Fibroblast of skin of back (primary cell): ENCODE data around the gene ASF1B.

Experiments used
- DNase-seq: peaks from one replicate; pipeline ENCODE4 v3.0.0-alpha.2; 2013

Gene ASF1B

DNA sequence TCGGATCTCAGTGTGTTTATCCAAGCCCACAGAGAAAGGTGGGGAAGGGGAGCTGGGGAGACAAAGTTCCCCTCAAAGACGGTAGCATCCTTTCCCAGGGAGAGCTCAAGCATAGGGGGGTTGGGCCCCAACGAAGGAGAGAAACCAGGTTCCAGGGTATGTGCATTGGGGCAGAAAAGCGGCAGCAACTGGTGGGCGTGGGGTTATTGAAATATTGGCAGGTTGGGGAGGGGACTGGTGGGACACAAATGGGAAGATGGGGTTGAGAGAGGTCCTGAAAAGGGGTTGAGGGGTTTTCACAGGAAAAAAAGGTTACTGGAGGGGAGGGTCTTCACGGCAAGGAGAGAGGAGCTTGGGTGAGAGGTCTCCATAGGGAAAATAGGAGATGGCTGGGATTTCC, 1.0 kb downstream of the ASF1B start:
- no peak for DNase-seq

DNA sequence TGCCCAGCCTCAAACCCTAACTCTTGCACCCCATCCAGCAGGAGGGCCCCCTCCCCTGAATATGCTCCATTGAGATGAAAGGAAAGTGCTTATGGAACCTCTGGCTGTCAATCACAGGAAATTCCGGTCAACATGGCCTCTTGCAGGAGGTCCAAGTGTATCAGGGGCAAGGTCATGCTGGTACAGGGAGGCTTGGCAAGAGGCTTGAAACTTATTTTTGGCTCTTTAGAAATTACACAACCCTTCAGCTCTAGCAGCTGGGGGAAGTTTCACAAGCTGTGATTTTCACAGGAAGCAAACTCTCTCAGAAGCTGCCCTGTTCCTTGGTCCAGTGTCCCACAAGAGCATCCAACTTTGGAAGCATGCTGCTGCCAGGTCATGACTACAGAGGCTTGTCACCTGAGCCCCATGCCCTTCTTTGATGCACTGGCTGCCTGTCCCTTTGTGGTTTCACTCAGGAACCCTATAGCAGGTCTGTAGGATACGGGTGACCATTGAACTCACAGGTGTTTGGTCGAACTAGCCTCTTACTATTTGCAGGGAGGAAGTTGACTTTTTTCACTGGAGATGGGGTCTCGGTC, 8.4 kb downstream of the ASF1B start:
- DNase-seq: no peak

DNA sequence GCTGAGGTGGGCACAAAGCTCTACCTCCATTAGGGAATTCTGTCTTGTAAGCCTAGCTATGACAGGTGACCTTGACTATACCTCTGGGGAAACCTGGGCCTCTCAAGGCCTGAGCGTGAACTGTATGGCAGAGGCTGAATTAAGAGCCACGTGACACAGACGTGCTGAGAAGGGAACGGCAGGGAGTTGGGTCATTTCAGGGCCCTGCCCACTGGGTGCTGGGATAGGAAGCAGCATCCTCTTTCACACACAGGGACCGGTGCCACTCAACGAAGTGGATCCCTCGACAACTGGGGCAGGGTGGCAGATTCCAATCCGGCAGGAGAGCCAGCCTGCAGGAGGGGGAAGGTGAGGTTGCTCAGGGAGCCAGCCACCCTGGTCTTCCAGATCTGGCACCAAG, 9.2 kb downstream of the ASF1B start:
- no peak for DNase-seq

DNA sequence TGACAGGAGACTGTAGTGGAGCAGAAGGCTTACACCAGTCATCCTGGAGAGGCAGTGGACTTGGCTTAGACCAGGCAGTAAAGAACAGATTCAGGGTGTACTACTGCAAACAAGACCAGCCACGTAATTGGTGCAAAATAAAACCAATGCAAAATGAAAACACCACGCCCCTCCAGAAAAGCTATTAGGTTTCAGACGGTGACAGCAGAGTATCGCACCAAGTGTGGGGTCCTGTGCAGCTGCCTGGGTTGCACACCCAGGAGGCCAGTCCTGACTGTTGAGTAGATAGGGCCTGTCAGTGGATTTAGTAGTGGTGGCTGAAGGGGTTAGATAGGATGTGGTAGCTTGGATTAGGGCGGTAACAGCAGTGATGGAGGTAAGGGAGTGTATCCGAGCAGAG, 13.5 kb downstream of the ASF1B start:
- no peak for DNase-seq

DNA sequence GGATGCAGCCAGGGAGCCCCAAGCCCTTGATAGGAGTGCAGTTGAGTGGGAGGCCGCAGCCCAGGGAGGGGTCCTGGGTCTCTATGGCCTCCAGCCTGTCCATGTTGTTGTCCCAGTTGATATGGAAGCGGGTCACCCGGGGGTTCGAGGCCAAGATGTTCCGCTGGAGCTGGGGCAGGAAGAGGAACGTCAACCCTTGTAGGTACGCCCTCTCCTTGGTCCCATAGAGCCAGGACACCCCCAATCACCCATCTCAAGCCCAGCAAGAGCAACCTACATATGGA, 15.9 kb downstream of the ASF1B start:
- no peak for DNase-seq

DNA sequence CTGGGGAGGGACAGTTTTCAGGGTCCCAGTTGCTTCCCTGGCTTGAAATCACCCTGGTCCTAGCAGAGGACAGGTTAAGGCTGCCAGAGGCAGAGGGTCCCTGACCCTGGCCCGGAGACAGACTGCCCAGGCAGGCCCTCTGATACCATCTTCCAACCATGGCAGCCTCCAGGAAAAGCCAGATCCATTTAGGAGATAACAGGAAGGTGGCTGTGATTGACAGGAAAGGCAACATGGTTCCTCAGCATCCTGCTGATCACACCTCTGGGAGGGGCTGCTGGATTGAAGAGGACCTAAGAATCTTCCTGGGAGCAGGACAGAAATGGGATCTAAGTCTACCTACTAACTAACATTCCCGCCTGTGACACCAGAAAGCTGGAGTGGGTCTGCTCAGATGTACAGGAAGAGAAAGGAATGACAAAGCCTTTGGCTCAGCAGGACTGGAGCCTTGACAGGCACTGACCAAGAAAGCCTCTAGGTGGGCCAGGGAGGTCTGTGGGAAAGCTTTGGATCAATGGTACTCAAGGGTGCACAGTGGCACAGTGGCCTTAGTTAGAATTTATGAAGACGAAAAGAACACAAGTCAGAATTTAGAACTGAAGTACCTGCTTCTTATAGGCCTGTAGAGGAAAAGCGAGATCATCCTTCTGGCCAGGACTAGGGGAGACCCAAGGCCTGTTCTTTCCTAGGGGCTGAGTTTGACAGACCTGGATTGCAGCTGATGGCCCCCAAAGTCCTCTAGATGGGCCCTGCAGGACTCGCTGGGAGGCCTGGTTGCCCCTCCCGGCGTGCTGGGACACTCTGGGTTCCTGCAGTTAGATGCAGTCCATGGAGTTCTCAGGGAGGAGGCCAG, 16.5 kb downstream of the ASF1B start:
- no peak for DNase-seq

DNA sequence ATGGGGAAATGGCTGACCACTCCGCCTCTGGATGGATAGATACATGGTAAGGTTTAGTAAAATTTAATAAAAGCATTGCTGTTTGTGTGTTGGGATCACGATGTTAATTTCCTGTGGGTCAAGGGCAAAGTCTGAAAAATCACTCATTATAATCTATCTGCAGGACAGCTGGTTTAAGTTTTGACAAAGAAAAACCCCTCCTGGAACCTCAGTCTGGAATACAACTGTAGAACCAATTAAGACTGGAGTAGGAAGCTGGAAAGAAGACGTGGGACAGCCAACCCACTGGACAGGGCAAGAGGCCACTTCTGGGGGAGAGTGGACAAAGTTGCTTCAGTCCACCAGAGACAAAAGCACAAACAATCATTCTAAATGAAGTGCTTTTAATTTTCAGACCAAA, 17.2 kb downstream of the ASF1B start:
- no peak for DNase-seq

DNA sequence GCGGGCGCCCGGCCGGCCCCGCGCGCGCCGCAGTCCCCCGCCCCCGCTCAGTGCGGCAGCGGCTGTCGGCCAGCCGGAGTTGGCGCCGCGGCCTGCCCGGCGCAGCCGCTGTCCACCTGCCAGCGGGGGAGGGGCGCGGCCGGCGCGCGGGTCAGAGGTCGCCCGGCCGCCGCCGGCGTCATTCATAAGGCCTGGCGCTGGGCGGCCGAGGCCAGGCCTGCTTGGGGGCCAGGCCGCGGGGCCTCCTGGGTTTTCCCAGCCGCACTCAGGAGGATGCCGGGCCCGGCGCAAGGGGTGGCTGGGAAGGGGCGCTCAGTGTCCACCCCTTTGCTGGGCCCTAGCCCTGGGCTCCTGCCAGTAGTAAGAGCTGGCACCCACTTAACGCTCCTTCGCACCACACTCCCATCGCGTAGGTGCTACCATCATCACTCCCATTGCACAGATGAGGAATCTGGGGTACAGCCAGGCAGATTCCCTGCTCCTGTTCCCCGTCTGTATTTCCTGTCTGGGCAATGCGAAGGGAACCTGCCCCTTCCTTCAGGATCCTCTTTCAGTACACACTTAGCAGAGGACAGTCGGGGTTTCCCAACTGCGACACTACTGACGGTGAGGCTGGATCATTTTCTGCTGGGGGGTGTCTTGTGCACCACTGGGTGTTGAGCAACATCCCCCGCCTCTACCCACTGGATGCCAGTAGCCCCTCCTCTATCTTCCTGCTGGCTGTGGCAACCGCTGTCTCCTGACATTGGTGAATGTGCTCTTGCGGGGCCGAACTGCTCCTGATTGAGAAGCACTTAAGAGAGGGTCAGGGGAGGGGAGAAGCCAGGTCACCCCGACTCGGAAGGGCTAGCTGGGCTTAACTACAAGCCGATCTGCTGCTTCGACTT, 18.0 kb downstream of the ASF1B start:
- DNase-seq: peak; percentile 43

DNA sequence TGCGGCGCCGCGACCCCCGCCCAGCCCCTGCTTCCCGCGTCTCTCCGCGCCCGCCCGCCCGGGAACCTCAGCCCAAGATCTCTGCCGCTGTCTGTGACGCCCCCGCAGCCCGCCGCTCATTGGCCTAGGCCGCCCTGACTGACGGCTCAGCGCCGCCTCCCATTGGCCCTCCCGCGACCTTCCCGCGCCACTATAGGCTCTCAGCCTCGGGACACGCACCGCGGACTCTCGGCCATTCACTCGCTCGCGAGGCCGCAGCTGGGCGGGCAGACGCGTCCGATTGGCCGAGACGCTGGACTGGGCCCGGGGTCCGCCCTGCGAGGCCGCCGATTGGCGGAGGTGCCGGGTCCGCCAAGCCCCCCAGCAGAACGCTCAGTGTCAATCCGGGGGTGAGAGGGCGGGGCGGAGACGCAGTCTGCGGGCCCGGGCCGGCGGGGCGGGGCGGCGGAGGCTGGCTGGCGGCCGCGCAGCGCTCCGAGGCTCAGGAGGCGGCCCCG, 18.7 kb downstream of the ASF1B start, which contains the start of gene PRKACA:
PRKACA (minus strand) TSS at position 95 of the 497 bp plus-strand sequence. CDS start 215 bp downstream, outside the sequence.
- DNase-seq: peak; percentile 99

DNA sequence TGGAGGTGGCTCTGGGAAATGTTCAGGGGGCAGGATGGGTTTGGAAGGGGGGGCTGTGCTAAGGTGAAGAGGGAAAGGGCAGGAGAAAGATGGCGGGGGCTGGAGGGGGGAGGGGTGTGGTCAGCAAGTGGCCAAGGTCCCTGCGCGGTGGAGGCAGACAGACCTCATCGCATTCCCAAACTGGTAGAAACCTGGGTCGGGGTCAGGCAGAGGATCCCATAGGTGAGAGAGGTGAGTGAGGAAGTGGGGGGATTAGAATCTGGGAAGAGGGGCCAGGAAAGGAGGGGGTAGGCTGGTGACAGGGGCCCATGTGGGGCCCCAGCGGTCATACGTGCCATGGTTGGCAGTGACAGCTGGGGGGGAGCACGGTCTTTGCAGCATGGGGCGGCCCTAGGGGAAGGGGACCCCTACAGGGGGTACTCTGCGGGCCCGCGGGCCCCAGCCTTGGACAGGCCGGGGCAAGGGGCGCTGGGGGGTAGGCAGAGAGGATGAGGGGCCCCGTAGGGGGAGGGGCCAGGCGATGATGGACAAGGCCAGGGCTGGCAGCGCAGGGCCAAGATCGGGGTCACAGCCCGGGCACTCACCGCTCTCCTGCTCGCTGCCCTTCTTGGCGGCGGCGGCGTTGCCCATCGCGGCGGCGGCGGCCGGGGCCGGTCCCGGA, 19.3 kb downstream of the ASF1B start:
- no peak for DNase-seq

DNA sequence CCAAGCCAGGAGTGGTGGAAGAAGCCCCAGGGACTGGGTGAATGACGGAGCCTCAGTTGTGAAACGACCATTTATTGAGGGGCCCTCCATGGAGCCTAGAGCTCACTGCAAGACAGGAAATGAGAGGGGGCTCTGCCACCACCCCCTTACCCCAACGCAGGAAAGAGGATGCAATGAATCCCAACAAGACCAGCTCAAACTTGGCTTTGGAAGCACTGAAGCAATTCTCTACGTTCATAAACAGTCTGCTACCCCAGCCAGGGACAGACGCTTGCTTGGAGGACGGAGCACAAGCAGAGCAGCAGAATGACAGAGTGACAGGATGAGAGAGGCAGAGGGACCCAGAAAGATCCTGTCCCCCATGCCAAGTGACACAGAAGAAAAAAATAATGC, 19.9 kb downstream of the ASF1B start:
- no peak for DNase-seq

DNA sequence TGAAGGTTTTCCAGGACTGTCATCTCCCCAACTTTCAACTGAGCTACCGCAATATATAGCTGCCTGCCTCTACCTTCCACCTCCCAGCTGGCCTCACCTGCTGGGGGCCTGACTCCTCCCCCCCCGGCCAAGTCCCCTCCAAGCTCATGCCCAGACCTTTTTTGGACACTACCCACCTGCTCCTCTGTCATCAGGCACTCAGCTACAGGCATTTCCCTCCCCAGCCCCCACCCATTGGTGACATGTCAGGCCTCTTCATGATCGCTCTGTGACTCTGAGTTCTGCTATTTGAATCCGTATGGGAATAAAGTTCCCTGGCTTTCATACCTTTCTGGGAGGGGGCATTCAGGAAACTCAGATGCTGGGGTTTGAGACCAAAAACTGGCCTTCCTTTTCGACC, 20.6 kb downstream of the ASF1B start:
- DNase-seq: no peak

DNA sequence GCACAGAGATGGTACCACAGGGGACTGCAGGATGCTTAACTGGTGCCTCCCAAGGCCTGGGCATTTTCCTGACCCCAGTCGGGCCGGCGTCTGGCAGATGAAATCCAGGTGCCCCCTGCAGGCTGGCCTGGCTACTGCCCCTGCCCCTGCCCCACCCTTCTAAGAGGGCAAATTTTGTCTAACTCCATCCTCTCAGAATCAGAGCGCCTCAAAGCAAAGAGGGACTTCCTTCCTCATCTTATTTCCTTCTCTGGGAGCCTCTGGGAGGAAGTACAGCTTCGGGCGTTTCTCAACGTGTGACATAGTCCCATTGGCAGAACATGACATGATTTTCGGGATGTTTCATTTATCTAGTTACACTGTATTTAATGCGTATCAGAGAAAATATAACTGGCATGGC, 21.5 kb downstream of the ASF1B start:
- DNase-seq: no peak

DNA sequence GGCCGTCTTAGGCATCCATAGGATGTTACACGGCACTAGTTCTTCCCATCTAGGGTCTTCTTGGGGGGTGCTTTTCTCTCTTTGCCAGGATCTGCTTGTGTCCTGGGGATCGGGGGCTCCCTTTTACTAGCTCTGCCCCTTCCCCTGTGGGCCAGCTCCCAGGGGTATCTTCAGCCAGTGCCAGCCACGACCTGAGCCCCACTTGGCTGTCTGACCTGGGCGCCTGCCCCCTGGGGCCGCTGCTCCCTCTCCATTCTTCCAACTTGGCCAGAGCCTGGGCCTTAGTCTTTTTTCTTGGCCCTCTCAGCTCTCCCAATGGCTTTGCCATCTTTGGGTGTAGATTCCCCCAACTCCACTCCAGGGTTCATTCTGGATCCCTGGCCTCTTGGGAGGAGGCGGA, 21.9 kb downstream of the ASF1B start:
- no peak for DNase-seq

DNA sequence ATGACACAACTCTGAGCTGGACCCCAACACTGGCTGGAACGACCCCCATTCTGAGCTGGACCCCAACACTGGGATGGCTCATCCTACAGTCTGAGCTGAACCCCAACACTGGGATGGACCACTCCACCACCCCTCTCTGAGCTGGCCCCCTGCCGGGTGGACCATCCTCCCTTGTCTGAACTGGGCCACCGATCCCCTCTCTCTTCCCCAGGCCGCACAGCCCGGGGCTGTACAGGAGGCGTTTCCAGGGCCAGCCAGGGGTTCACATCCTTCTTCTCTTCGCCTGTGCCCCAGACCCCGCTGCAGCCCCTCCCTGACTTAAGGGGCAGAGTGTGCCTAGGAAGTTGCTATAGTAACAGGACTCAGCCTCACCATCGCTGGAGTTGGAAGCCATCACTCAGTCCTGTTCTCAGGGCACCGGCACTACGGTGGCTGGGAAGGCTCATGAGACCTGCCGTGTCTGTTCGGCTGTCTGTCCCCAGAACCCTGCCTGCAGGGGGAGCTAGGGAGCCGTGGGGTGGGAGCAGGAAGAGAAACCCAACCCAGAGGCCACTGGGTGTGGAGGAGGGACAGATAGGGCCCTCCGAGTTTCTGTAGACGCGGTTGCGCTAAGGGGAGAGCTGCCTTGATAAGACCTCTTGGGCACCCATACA, 22.5 kb downstream of the ASF1B start:
- no peak for DNase-seq

DNA sequence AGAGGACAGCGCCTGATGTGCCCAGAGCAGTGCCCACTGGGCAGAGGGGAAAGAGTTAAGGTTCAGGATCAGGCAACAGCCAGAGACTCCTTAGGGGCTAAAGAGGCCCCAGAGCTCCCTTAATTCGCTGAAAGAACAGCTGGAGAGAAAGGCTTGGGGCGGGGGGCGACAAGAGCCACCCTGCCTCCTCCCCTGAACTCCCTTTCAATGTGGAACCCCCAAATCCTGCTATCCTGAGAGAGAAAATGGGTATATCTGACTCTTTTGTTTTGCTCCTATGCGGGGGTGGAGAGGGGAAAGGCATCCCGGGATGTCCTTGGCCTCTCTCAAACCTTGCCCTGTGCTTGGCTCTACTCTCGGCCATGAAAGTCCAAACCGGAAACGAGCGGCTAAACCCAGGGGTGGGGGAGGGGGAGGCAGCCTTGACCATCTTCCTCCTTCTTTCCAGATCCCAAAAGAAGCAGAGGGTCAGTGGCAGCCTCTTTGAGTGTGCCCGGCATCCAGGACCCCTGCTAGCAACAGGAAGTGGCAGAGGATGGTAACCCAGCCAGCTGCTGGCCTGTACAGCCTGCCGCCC, 23.5 kb downstream of the ASF1B start:
- DNase-seq: no peak

DNA sequence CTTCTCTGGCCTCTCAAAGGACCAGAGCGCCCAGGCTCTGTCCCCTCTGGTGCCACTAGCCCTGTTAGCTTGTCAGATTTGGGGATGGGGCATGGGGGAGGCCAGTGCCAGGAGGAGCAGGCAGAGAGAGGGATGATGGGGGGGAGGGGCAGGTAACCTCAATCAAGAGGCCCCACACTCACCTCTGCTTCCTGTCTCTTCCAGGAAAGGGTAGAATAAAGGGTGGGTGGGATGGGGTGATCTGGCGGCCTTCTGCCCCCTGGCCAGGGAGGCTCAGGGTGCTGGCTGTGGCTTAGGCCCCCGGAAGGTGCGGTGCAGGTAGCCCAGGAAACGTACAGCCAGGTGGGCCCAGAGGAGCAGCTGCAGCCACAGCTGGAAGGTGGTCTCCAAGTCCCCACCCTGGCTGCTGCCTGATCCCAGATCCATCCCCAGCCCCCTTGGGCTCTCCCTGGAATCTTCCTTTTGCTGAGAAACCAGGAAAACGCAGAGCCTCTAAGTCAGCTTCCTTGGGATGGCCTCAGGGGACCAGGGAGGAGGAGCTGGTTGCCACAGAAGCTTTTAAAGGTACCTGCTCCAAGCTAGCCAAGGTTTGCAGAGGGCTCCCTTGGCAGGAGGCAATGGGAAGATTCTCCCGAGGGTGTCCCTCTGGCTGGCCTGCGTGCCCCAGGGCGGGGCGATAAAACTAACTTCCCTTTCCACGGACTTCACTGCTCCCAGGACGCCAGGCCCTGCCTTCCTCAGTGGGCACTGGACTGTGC, 24.2 kb downstream of the ASF1B start:
- no peak for DNase-seq

DNA sequence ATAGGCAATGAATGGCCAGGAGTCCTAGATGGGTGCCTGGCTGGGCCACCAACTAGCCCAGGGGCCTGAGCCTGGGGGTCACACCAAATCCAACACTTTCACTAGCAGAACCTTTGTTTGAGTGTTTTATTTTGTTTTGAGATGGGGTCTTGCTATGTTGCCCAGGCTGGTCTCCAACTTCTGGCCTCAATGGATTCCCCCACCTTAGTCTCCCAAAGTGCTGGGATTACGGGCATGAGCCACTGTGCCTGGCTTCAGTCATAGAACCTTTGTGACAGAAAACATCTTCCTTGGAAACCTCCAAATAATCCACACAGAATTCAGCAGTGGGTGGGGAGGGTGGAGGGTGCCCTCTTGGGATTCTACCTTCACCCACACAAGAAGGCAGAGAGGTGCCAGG, 24.9 kb downstream of the ASF1B start:
- no peak for DNase-seq

DNA sequence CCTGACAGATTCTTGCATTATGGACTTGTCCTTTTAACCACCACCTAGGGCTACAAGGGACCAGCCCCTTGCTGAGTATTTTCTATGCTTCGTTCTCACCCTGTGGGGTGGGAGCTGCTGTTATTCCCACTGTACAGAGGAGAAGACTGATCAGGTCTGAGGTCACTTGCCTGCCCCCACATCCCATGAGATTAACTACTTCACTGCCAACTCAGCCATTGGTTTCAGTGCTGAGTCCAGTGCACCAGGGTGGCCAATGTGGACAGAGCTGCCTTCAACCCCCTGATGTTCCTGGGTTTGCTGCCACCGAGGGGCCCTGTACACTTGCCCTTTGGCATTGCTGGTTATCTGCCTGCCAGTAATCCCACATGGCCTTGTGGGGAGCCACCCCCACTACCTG, 25.7 kb downstream of the ASF1B start:
- no peak for DNase-seq

DNA sequence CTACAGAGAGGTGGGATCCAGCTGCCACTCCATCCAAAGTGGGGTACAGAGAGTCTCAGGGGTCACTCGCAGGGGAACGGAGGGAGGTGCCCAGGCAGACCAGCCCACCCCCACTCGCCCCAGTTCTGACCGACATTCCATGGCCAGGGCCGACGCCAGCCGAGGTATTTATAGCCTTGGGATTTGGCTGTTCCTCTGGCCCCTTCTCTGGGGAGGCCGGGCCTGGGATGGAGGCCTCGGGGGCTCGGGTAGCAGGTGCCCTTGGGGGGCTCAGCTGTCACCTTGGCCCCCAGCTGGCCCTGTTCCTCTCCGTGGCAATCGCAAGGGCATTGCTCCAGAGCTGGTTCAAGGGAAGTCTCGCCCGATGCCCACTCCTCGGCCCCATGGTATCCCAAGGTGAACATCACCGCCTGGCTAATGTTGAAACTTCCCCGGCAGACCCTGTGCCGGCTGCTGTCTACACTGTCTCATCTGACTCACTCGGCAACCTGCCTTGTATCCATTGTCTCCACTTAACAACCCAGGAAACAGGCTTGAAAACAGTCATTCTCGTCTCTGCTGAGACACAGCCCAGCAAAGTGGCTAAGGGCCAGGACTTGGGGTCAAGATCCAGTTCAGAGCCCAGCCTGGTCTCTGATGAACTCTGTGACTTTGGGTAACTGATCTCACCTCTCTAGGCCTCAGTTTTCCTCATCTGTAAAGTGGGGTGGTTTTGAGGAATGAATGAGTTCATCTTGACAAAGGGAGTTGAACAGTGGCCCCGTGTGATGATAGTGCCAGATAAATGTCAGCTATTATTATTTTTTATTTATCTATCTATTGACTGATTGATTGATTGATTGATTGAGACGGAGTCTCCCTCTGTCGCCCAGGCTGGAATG, 28.6 kb downstream of the ASF1B start:
- no peak for DNase-seq
